HepG2 (cell line): ENCODE measurements around the gene SNX9. TPM values are rescaled to one million over a fixed set of nuclear protein-coding genes. Genes with fewer than 3 reads are reported as not detected.

Source experiments
- CBFB ChIP-seq: sonication (generic); formaldehyde crosslinking; IDR thresholded peaks from 2 replicates; pipeline ENCODE4 v1.4.0; 2020; ENCODE audit warnings: missing genetic modification reagents
- FOXA1 ChIP-seq, 2 experiments: fragments of 450-650 bp in 1 of 2; sonication (generic) in 1 of 2; formaldehyde crosslinking in 1 of 2; IDR thresholded peaks; 2 replicates each; pipeline versions ENCODE4 v1.4.0 to v1.6.1; 2016 to 2020; ENCODE audit warnings: missing genetic modification reagents in 1 of 2
- FOXO1 ChIP-seq: sonication (generic); formaldehyde crosslinking; IDR thresholded peaks from 2 replicates; pipeline ENCODE4 v1.4.0; 2020; ENCODE audit warnings: missing genetic modification reagents
- IKZF1 ChIP-seq: fragments of 450-650 bp; IDR thresholded peaks from 2 replicates; pipeline ENCODE4 v1.7.1; 2016
- KDM4B ChIP-seq: sonication (generic); formaldehyde crosslinking; IDR thresholded peaks from 2 replicates; pipeline ENCODE4 v1.4.0; 2020; ENCODE audit warnings: missing genetic modification reagents
- KDM6A ChIP-seq: IDR thresholded peaks from 2 replicates; pipeline ENCODE4 v1.6.1; 2016; ENCODE audit warnings: low read depth
- LCORL ChIP-seq, 2 experiments: fragments of 450-650 bp in 1 of 2; sonication (generic) in 1 of 2; formaldehyde crosslinking in 1 of 2; IDR thresholded peaks; 2 replicates each; pipeline versions ENCODE4 v1.5.0 to v1.6.1; 2017 to 2020; ENCODE audit warnings: antibody characterized with exemption in 1 of 2, missing genetic modification reagents in 1 of 2
- TBL1XR1 ChIP-seq: fragments of 150-350 bp; IDR thresholded peaks from 2 replicates; pipeline ENCODE4 v1.6.1; 2014; ENCODE audit warnings: borderline replicate concordance, low read length; ENCODE audit not compliant: partially characterized antibody
- TBX2 ChIP-seq: sonication (generic); formaldehyde crosslinking; IDR thresholded peaks from 2 replicates; pipeline ENCODE4 v1.5.0; 2020; ENCODE audit warnings: missing genetic modification reagents, mild to moderate bottlenecking, borderline replicate concordance
- ZNF703 ChIP-seq: sonication (generic); formaldehyde crosslinking; IDR thresholded peaks from 2 replicates; pipeline ENCODE4 v1.5.1; 2020; ENCODE audit warnings: missing genetic modification reagents, mild to moderate bottlenecking, moderate library complexity, borderline replicate concordance
- polyA plus RNA-seq, 8 experiments: library from polyadenylated mRNA; depleted of rRNA in 3 of 8; stranded (reverse) in 7 of 8; unstranded in 1 of 8; fragments of >200 nt; fragmentation: Illumina TruSeq in 4 of 8; extraction: Trizol in 4 of 8; gene quantifications; 2 replicates each; pipeline versions ENCODE4 v1.2.1 to v1.2.3, GENCODE V29; 2011 to 2016; ENCODE audit warnings: low read depth in 4 of 8, missing spikeins in 1 of 8, mixed read lengths in 1 of 8; ENCODE audit not compliant: insufficient read depth in 1 of 8
- total RNA-seq, 5 experiments: library from RNA; depleted of rRNA; stranded (reverse); fragments of >200 nt; fragmentation: Illumina TruSeq; extraction: Trizol; gene quantifications; 2 replicates each; pipeline ENCODE4 v1.2.3, GENCODE V29; 2016; ENCODE audit warnings: low read depth in 1 of 5
- TF ChIP-seq, protein P1 (sequence below), 2 experiments: sonication (generic) in 1 of 2; formaldehyde crosslinking in 1 of 2; IDR thresholded peaks; 2 replicates each; pipeline versions ENCODE4 v1.5.1 to v1.6.1; 2011 to 2020; ENCODE audit warnings: borderline replicate concordance in 1 of 2, low read depth in 1 of 2, low read length in 1 of 2, mild to moderate bottlenecking in 1 of 2, missing genetic modification reagents in 1 of 2, moderate library complexity in 1 of 2

SNX9 gene
- total and polyA plus RNA-seq, 2 of the 13 experiments (the other 11 are each of a cell fraction or from before 2014, with no cell fraction given): 21.9 to 36.0 TPM

GRCh38 chr6:157981395-157982101 lies 158.5 kb downstream of the SNX9 start, which contains the start of gene SYNJ2 (continued):
- TF ChIP-seq FOXO1 (CRISPR knock-in tag) (peak; percentile 20; the same call in 1 of the 2 replicates), LCORL (IDR thresholded peaks at IDR 0.05) (no peak), LCORL (CRISPR knock-in tag; IDR thresholded peaks at IDR 0.05) (peak; percentile 87; the same call in 1 of the 2 replicates), ZNF703 (CRISPR knock-in tag) (peak; percentile 75; the same call in 1 of the 2 replicates), KDM4B (no peak), IKZF1 (no peak), TBL1XR1 (peak; percentile 16), TBX2 (peak; percentile 70), CBFB (CRISPR knock-in tag) (peak; percentile 78), KDM6A (CRISPR knock-in tag) (peak; percentile 64; the same call in 1 of the 2 replicates), FOXA1 (IDR thresholded peaks at IDR 0.05) (no peak), FOXA1 (CRISPR knock-in tag; IDR thresholded peaks at IDR 0.05) (peak; percentile 48)
- TF ChIP-seq, protein P1, sequence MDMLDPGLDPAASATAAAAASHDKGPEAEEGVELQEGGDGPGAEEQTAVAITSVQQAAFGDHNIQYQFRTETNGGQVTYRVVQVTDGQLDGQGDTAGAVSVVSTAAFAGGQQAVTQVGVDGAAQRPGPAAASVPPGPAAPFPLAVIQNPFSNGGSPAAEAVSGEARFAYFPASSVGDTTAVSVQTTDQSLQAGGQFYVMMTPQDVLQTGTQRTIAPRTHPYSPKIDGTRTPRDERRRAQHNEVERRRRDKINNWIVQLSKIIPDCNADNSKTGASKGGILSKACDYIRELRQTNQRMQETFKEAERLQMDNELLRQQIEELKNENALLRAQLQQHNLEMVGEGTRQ (IDR thresholded peaks at IDR 0.05; ENCODE audit: low read depth, low read length): no peak
- TF ChIP-seq, protein P1 (CRISPR knock-in tag; IDR thresholded peaks at IDR 0.05; ENCODE audit: borderline replicate concordance): peak; percentile 88; the same call in 1 of the 2 replicates
- TF ChIP-seq, all 625 proteins: peak for 287
